ENCODE results near the gene C2orf49.

GRCh38 chr2:105357122-105357521 is 19.8 kb downstream of the C2orf49 start:
- TF ChIP-seq POLR2A (IDR thresholded peaks at IDR 0.05; ENCODE audit: low read depth, low read length) (no peak), POLR2AphosphoS5 (IDR thresholded peaks at IDR 0.05; ENCODE audit: low read depth, low read length) (no peak)

Measured in GM12891 (cell line).